Stomach (tissue), 9 donors: ENCODE measurements around the gene IL6ST. TPM values are rescaled to one million over a fixed set of nuclear protein-coding genes. Genes with fewer than 3 reads are reported as not detected.

Source experiments
- DNase-seq, 2 donors: peaks; one replicate each; pipeline versions ENCODE4 v3.0.0 to v3.0.0-alpha.2; 2013 to 2019
- H3K27ac ChIP-seq, 5 donors: fragments of 200-600 bp in 4 of 5; sonication (generic) in 4 of 5; one replicate each; pipeline ENCODE4 v1.5.1; 2013 to 2019; ENCODE audit warnings: mild to moderate bottlenecking in 1 of 5, moderate library complexity in 1 of 5
- H3K27me3 ChIP-seq, 3 donors: fragments of 200-600 bp; sonication (generic); one replicate each; pipeline ENCODE4 v1.5.1; 2017 to 2019; ENCODE audit warnings: mixed run types in 1 of 3
- H3K36me3 ChIP-seq, 4 donors: fragments of 200-600 bp; sonication (generic); 1 replicate in 3 of 4; 2 replicates in 1 of 4; pipeline ENCODE4 v1.5.1; 2016 to 2019
- H3K4me1 ChIP-seq, 4 donors: fragments of 200-600 bp; sonication (generic); one replicate each; pipeline ENCODE4 v1.5.1; 2016 to 2019
- H3K4me3 ChIP-seq, 4 donors: fragments of 200-600 bp; sonication (generic) in 3 of 4; one replicate each; pipeline ENCODE4 v1.5.1; 2016 to 2019; ENCODE audit warnings: mild to moderate bottlenecking in 1 of 4
- H3K9me3 ChIP-seq, 4 donors: fragments of 200-600 bp; sonication (generic); one replicate each; pipeline ENCODE4 v1.5.1; 2016 to 2019
- CTCF ChIP-seq, 7 experiments: fragments of 450-650 bp in 4 of 7; fragments of 200-600 bp in 3 of 7; sonication (generic) in 3 of 7; IDR thresholded peaks; one replicate each; pipeline ENCODE4 v1.5.1; 2016 to 2019; ENCODE audit warnings: antibody characterized with exemption in 7 of 7, control low read depth in 2 of 7, mild to moderate bottlenecking in 1 of 7
- EP300 ChIP-seq: sonication (generic); formaldehyde crosslinking; IDR thresholded peaks from one replicate; pipeline ENCODE4 v1.6.1; 2017; ENCODE audit warnings: antibody characterized with exemption
- POLR2A ChIP-seq, 4 donors: fragments of 450-650 bp; IDR thresholded peaks; one replicate each; pipeline ENCODE4 v1.6.1; 2016; ENCODE audit warnings: antibody characterized with exemption in 4 of 4, control low read depth in 2 of 4, mild to moderate bottlenecking in 1 of 4, moderate library complexity in 1 of 4
- POLR2AphosphoS5 ChIP-seq, 3 donors: sonication (generic); formaldehyde crosslinking; IDR thresholded peaks; one replicate each; pipeline ENCODE4 v1.6.1; 2016; ENCODE audit warnings: antibody characterized with exemption in 3 of 3
- WGBS, 5 donors: extraction: QIAGEN DNeasy Blood & Tissue Kit in 3 of 5; methylation state at CpG; one replicate each; pipeline versions ENCODE4 v1.1.5 to v1.1.7; 2013 to 2018; 5-methylcytosine and 5-hydroxymethylcytosine counted together
- intact Hi-C: fragments of 100-400 bp; cut with DNase I; formaldehyde crosslinking; loops from one replicate; pipeline ENCODE4 v1.15.1; 2023; ENCODE audit warnings: low total_unique reads
- polyA plus RNA-seq, 3 donors: library from polyadenylated mRNA; stranded (reverse); fragments of 200-250 nt; gene quantifications; one replicate each; pipeline ENCODE4 v1.2.3, GENCODE V29; 2013
- total RNA-seq, 5 donors: library from RNA; depleted of rRNA; stranded (reverse); fragments of >200 nt; gene quantifications; one replicate each; pipeline versions ENCODE4 v1.1.0 to v1.2.3, GENCODE V29; 2014 to 2016
- donor health status: healthy with polysubstance abuse.
- donor health status: Bipolar disorder and iron deficiency.
- donor health status: healthy.

The IL6ST gene
- total and polyA plus RNA-seq, 8 donors, result 18.5 to 466 (median 53.6) TPM

GRCh38 chr5:55904152-55904551, 90.6 kb downstream of the IL6ST start:
- Histone ChIP-seq H3K27ac (no peak overlapping the region), H3K9me3 (no peaks in the 10 kb centered on the region), H3K36me3 (no peaks in the 10 kb centered on the region), H3K27me3 (no peaks in the 10 kb centered on the region), H3K4me3 (no peak overlapping the region), H3K4me1 (no peaks in the 10 kb centered on the region)
- DNase-seq, result no peak
- 94 to 100% (median 95%) methylated on average over 2 to 3 of the region's 3 CpGs for WGBS, 5 donors
- no peak for TF ChIP-seq CTCF (IDR thresholded peaks at IDR 0.05)
- no peak for TF ChIP-seq POLR2AphosphoS5 (IDR thresholded peaks at IDR 0.05)
- no peak for TF ChIP-seq POLR2A (IDR thresholded peaks at IDR 0.05)
- TF ChIP-seq EP300, result no peak
- intact Hi-C loops, result no loop called here

- whole genome bisulfite sequencing, 5 donors, result 64 to 77% (median 76%) methylated on average over 19 of the region's 19 CpGs
- Histone ChIP-seq H3K9me3 (no peaks in the 10 kb centered on the region), H3K27me3 (no peaks in the 10 kb centered on the region), H3K4me3 (no peak overlapping the region), H3K36me3 (no peaks in the 10 kb centered on the region), H3K4me1 (no peaks in the 10 kb centered on the region), H3K27ac (no peak overlapping the region)
- intact Hi-C loops, result no loop called here
- TF ChIP-seq POLR2AphosphoS5 (IDR thresholded peaks at IDR 0.05) (no peak), CTCF (IDR thresholded peaks at IDR 0.05) (no peak), POLR2A (IDR thresholded peaks at IDR 0.05) (no peak), EP300 (no peak)
- DNase-seq, result peak in 1 of 2 donors; percentile 25
Observed at GRCh38 chr5:55903121-55903701, 91.6 kb downstream of the IL6ST start.

DNA sequence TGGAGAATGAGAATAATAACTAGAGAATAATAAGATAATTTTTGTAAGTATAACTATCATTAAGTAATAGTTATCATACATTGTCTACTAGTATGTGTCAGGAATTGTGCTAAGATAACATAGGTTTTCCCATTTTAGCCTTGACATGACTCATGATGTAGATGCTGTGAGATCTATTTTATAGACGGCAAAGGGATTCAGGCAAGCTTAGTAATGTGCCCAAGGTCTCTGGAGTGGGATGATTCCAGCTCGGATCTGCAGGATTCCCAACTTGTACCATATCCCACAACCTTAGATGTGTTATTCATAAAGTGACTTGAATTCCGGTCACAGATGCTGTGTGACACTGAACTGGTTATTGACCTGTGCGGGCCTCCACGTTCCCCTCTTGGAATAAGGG, 92.1 kb downstream of the IL6ST start:
- H3K36me3 ChIP-seq, result no peaks in the 10 kb centered on the region
- DNase-seq, result no peak
- H3K27ac ChIP-seq, result no peak overlapping the region
- H3K4me1 ChIP-seq, result no peaks in the 10 kb centered on the region
- H3K9me3 ChIP-seq, result no peaks in the 10 kb centered on the region
- H3K4me3 ChIP-seq, result no peak overlapping the region
- TF ChIP-seq POLR2AphosphoS5 (IDR thresholded peaks at IDR 0.05), result no peak
- no peak for TF ChIP-seq EP300
- TF ChIP-seq POLR2A (IDR thresholded peaks at IDR 0.05), result no peak
- TF ChIP-seq CTCF (IDR thresholded peaks at IDR 0.05), result no peak
- H3K27me3 ChIP-seq, result no peaks in the 10 kb centered on the region
- intact Hi-C loops, result no loop called here
- WGBS, 5 donors, result 82 to 98% (median 90%) methylated on average over 5 of the region's 5 CpGs

DNA sequence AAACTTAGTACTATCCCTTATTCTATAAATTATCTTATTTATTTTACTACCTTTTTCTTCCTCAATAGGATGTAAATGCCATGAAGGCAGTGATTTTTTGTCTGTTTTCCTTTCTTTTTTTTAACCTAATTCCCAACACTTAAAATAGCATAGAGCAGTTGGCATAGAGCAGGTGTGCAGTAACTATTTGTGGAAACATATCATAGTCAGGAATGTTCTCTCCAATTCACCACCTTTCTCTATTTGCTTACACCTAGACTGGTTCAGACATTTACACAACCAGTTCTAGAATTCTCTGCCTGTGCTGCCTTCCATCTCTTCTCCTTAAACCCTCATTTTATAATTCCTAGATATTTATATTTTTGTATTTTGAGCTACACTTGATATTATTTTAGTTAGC, 94.0 kb downstream of the IL6ST start:
- no peaks in the 10 kb centered on the region for H3K9me3 ChIP-seq
- intact Hi-C loops, result no loop called here
- no peak for DNase-seq
- TF ChIP-seq EP300 (no peak), POLR2A (IDR thresholded peaks at IDR 0.05) (no peak), POLR2AphosphoS5 (IDR thresholded peaks at IDR 0.05) (no peak), CTCF (IDR thresholded peaks at IDR 0.05) (no peak)
- no peak overlapping the region for H3K27ac ChIP-seq
- no peaks in the 10 kb centered on the region for H3K36me3 ChIP-seq
- H3K27me3 ChIP-seq, result no peaks in the 10 kb centered on the region
- H3K4me1 ChIP-seq, result no peaks in the 10 kb centered on the region
- H3K4me3 ChIP-seq, result no peak overlapping the region
